K562 (cell line): ENCODE data around the gene ACAD10. TPM values are rescaled to one million over a fixed set of nuclear protein-coding genes. Genes with fewer than 3 reads are reported as not detected.

Experiments
- ARID3B ChIP-seq: fragments of 250-450 bp; sonication (Bioruptor Pico); IDR thresholded peaks from 2 replicates; pipeline ENCODE4 v1.4.0; 2020; ENCODE audit warnings: borderline replicate concordance
- CXXC5 ChIP-seq: fragments of 250-450 bp; sonication (Bioruptor Pico); IDR thresholded peaks from 2 replicates; pipeline ENCODE4 v1.8.0; 2022; ENCODE audit warnings: inconsistent platforms, mild to moderate bottlenecking, moderate library complexity
- EHMT2 ChIP-seq: fragments of 450-650 bp; IDR thresholded peaks from 2 replicates; pipeline ENCODE4 v1.6.1; 2018; ENCODE audit warnings: antibody characterized with exemption
- EWSR1 ChIP-seq: fragments of 450-650 bp; IDR thresholded peaks from 2 replicates; pipeline ENCODE4 v1.6.1; 2018; ENCODE audit warnings: borderline replicate concordance, mild to moderate bottlenecking, low read depth, moderate library complexity; ENCODE audit not compliant: partially characterized antibody
- EZH2 ChIP-seq: IDR thresholded peaks from 2 replicates; pipeline ENCODE4 v1.6.1; 2012; ENCODE audit warnings: low read depth, mild to moderate bottlenecking, inconsistent platforms, low read length, borderline replicate concordance
- GABPB1 ChIP-seq: sonication (generic); formaldehyde crosslinking; IDR thresholded peaks from 2 replicates; pipeline ENCODE4 v1.8.0; 2022; ENCODE audit warnings: mild to moderate bottlenecking, missing genetic modification reagents
- HES1 ChIP-seq: fragments of 450-650 bp; IDR thresholded peaks from 2 replicates; pipeline ENCODE4 v1.6.1; 2016; ENCODE audit warnings: low read depth, mild to moderate bottlenecking, moderate library complexity
- MEIS2 ChIP-seq: fragments of 450-650 bp; IDR thresholded peaks from 2 replicates; pipeline ENCODE4 v1.6.1; 2014; ENCODE audit warnings: mild to moderate bottlenecking; ENCODE audit not compliant: partially characterized antibody
- NCOA6 ChIP-seq: fragments of 450-650 bp; IDR thresholded peaks from 2 replicates; pipeline ENCODE4 v1.6.1; 2017; ENCODE audit warnings: mild to moderate bottlenecking
- NONO ChIP-seq, 2 experiments: fragments of 200-400 bp in 1 of 2; fragments of 450-650 bp in 1 of 2; formaldehyde crosslinking in 1 of 2; IDR thresholded peaks; 2 replicates each; pipeline ENCODE4 v1.6.1; 2017; ENCODE audit warnings: low read depth in 2 of 2, mild to moderate bottlenecking in 2 of 2, moderate library complexity in 2 of 2, low read length in 1 of 2
- POLR2G ChIP-seq: fragments of 200-400 bp; formaldehyde crosslinking; IDR thresholded peaks from 2 replicates; pipeline ENCODE4 v1.6.1; 2017; ENCODE audit warnings: low read depth, mild to moderate bottlenecking, antibody characterized with exemption, low read length, moderate library complexity
- RBFOX2 ChIP-seq: fragments of 200-400 bp; formaldehyde crosslinking; IDR thresholded peaks from 2 replicates; pipeline ENCODE4 v1.6.1; 2017; ENCODE audit warnings: low read depth, mild to moderate bottlenecking, low read length, moderate library complexity
- SIN3B ChIP-seq: fragments of 450-650 bp; IDR thresholded peaks from 2 replicates; pipeline ENCODE4 v1.6.1; 2017; ENCODE audit warnings: low read depth, mild to moderate bottlenecking, moderate library complexity
- SMAD2 ChIP-seq: fragments of 150-350 bp; IDR thresholded peaks from 2 replicates; pipeline ENCODE4 v1.6.1; 2014; ENCODE audit warnings: low read depth, mild to moderate bottlenecking, low read length
- SMARCA5 ChIP-seq: fragments of 450-650 bp; IDR thresholded peaks from 2 replicates; pipeline ENCODE4 v1.6.1; 2016
- STAT5B ChIP-seq: fragments of 250-450 bp; sonication (Bioruptor Pico); IDR thresholded peaks from 2 replicates; pipeline ENCODE4 v1.8.0; 2021; ENCODE audit warnings: mild to moderate bottlenecking, inconsistent platforms
- STAT6 ChIP-seq: sonication (generic); formaldehyde crosslinking; IDR thresholded peaks from 2 replicates; pipeline ENCODE4 v1.8.1; 2023; ENCODE audit warnings: mild to moderate bottlenecking, missing genetic modification reagents
- U2AF2 ChIP-seq: fragments of 200-400 bp; formaldehyde crosslinking; optimal IDR thresholded peaks from 2 replicates; pipeline ENCODE3; 2017; ENCODE audit warnings: low read depth, mild to moderate bottlenecking, low read length
- VEZF1 ChIP-seq: fragments of 200-800 bp; sonication (Bioruptor generic); IDR thresholded peaks from 2 replicates; pipeline ENCODE4 v1.6.1; 2017; ENCODE audit warnings: missing genetic modification characterization, missing compliant biosample characterization
- ZBTB8A ChIP-seq: fragments of 450-650 bp; IDR thresholded peaks from 2 replicates; pipeline ENCODE4 v1.6.1; 2018; ENCODE audit warnings: mild to moderate bottlenecking, moderate library complexity; ENCODE audit not compliant: partially characterized antibody
- ZNF143 ChIP-seq: sonication (generic); formaldehyde crosslinking; IDR thresholded peaks from 2 replicates; pipeline ENCODE4 v1.9.0; 2022; ENCODE audit warnings: mild to moderate bottlenecking, missing genetic modification reagents
- polyA plus RNA-seq, 8 experiments: library from polyadenylated mRNA; depleted of rRNA in 4 of 8; stranded (reverse) in 5 of 8; unstranded in 3 of 8; fragments of >200 nt; fragmentation: Nextera tagmentation in 2 of 8; fragmentation: Illumina TruSeq in 1 of 8; extraction: Ambion mirVana in 2 of 8; extraction: Trizol in 1 of 8; gene quantifications; 2 replicates each; pipeline versions ENCODE4 v1.2.1 to v1.2.3, GENCODE V29; 2011 to 2014; ENCODE audit warnings: inconsistent platforms in 1 of 8, missing spikeins in 1 of 8
- total RNA-seq, 7 experiments: library from RNA; depleted of rRNA in 6 of 7; stranded (reverse); fragments of >200 nt in 6 of 7; fragmentation: Illumina TruSeq in 2 of 7; extraction: Trizol in 2 of 7; gene quantifications; 2 replicates each; pipeline versions ENCODE4 v1.2.1 to v1.2.3, GENCODE V29; 2011 to 2021; ENCODE audit warnings: low replicate concordance in 1 of 7
- TF ChIP-seq, protein P1 (sequence below): fragments of 450-650 bp; IDR thresholded peaks from 2 replicates; pipeline ENCODE4 v1.6.1; 2016

Gene ACAD10
- total and polyA plus RNA-seq, 9 of the 15 experiments (the other 6 are each of a cell fraction or from before 2014, with no cell fraction given): 2.3 to 19.2 (median 12.0) TPM

DNA sequence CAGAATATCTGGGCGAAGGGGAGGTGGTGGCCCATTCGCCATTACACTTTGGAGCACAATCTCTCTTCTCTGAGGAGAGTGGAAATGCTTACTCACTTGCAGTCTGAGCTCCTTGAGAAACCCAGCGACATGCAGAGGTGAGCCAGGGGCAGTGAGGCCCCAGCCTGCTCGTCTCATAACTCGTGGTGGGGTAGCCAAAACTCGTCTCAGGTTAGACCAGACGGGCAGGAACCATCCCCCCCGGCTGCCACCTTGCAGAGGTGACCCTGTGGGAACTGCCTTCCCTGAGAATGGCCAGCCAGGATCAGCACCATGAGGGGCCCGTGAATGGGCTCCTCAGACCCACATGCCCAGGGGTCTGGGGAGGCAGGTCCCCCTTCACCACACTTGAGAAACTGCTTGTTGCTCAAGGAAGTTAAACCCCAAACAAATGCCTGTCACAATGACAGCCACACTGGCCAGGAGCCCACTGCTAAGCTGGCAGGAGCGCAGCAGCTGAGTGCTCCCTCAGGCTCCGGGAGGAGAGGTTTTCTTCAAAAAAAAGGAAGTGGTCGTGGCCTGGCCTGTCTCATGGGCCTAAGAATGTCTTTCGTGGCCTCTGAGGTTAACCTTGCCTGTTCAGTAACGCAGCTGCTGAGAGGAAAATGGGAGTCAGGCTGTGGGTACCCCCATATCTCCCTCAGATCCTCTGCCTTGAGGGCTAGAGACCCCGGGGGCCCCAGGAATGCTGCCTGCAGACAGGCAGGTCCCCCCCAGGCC, 71.7 kb downstream of the ACAD10 start (continued):
- TF ChIP-seq NCOA6 (no peak), ZBTB8A (no peak), STAT6 (CRISPR knock-in tag) (no peak), RBFOX2 (no peak), POLR2G (no peak; the same call in 1 of the 2 replicates), EHMT2 (no peak), SIN3B (no peak), EZH2 (no peak), NONO (IDR thresholded peaks at IDR 0.05; ENCODE audit: low read depth in 2 of 2, low read length in 1 of 2) (no peak), HES1 (no peak), ARID3B (CRISPR knock-in tag) (no peak), CXXC5 (no peak), SMAD2 (no peak), GABPB1 (no peak), ZNF143 (CRISPR knock-in tag) (no peak), STAT5B (CRISPR knock-in tag) (no peak), EWSR1 (no peak), U2AF2 (no peak), MEIS2 (peak; percentile 12), SMARCA5 (no peak), VEZF1 (CRISPR knock-in tag) (no peak)
- TF ChIP-seq, protein P1, sequence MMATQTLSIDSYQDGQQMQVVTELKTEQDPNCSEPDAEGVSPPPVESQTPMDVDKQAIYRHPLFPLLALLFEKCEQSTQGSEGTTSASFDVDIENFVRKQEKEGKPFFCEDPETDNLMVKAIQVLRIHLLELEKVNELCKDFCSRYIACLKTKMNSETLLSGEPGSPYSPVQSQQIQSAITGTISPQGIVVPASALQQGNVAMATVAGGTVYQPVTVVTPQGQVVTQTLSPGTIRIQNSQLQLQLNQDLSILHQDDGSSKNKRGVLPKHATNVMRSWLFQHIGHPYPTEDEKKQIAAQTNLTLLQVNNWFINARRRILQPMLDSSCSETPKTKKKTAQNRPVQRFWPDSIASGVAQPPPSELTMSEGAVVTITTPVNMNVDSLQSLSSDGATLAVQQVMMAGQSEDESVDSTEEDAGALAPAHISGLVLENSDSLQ: peak; percentile 19; the same call in 1 of the 2 replicates
